Stimulated activated CD4-positive, alpha-beta T cell treated with anti-CD3 and anti-CD28 coated beads, Interleukin-4, amount 100 ng/mL, for 24 hours (primary cell): ENCODE data around the gene IPP.
"Not testable (repeated sequence)": the region's sequence is repeated elsewhere in the genome, so short reads cannot be mapped to it uniquely, and the experiment has no call there.

Experiments used
- DNase-seq: peaks from one replicate; pipeline ENCODE4 v3.0.0-alpha.2; 2020

IPP gene

DNA sequence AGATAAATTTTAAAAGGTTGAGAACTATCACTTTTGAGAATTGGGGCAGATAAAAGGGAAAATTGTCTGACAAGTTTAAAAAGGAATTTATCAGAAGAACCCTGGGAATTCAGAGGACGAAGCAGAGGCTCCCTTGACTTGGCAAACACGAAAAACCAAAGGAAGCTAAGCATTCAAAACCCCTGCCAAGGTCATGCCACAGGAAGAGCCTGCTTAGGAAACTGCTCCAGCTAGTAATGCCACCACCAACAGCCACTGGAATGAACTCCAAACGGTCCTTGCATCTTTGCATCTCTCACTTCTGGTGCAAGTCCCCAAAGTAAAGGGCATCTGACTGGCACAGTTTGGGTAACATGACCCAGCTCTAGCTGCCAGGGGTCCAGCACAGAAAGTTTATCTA is 71.3 kb downstream of the IPP start:
- DNase-seq = no peak

DNA sequence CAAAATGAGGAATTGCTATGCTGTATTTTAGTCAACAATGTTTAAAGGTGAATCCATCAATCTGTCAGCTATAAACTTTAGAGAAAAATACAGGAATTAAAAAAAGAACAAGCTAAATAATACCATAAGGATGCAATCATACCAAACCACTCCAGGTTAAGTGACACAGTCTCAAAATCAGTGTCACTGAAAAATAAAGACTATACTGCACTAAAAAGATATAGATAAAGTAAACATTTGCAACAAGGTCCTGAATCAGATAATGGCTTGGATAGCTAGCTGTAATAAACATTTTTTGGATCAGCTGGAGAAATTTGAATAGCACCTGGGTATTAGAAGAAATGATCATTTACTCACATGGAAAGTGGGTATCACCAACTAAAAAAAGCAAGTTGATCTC is 72.0 kb downstream of the IPP start:
- DNase-seq = no peak

DNA sequence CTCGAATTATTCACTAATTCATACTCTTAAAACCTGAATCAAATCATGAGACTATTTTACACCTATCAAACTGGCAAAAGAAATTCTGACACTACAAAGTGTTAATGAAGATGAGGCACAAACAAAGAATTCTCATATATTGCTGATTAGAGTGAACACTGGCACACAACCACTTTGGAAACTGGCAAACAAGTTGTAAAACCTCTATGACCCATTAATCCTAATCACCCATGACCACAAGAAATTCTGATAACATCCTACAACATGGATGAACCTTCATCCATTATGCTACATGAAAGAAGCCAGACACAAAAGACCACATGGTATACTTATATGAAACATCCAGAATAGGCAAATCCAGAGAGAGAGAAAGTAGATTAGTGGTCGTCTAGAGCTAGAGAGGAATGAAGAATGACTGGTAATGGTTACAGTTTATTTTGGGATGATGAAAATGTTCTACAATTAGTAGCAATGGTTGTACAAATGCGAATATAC is 72.7 kb downstream of the IPP start:
- DNase-seq = no peak

DNA sequence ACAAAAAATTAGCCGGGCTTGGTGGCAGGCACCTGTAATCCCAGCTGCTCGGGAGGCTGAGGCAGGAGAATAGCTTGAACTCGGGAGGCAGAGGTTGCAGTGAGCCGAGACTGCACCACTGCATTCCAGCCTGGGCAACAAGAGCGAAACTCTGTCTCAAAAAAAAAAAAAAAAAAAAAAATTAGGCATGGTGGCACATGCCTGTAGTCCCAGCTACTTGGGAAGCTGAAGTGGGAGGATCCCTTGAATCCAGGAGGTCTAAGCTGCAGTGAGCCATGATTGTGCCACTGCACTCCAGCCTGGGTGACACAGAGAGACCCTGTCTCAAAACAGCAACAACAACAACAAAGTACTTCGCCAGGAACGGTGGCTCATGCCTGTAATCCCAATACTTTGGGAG is 73.9 kb downstream of the IPP start:
- DNase-seq = not testable (repeated sequence)

DNA sequence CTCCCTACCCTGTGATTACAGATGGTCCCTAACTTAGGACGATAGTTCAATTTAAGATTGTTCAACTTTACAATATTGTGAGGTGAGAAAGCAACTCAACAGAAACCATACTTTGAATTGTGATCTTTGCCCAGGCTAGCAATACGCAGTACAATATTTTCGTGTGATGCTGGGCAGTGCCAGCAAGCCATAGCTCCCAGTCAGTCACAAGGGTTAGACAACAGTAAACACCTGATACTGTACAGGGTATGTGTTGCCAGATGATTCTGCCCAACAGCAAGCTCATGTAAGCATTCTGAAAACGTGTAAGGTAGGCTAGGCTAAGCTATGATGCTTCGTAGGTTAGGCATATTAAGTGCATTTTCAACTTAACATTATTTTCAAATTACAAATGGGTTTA is 76.0 kb downstream of the IPP start:
- DNase-seq = no peak

DNA sequence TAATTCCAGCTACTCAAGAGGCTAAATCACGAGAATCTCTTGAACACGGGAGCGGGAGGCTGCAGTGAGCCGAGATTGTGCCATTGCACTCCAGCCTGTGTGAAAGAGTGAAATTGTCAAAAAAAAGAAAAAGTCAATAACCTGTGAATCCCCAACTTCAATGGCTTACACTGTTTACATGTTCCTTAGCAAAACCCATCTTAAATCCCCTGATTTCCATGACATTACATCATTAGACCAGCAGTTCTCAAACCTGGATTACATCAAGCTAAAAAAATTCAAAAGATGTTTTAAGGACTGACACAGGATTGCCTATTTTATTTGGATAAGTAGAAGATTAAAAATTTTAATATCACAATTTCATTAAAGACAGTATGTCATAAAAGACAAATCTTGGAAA is 76.5 kb downstream of the IPP start:
- no peak for DNase-seq

DNA sequence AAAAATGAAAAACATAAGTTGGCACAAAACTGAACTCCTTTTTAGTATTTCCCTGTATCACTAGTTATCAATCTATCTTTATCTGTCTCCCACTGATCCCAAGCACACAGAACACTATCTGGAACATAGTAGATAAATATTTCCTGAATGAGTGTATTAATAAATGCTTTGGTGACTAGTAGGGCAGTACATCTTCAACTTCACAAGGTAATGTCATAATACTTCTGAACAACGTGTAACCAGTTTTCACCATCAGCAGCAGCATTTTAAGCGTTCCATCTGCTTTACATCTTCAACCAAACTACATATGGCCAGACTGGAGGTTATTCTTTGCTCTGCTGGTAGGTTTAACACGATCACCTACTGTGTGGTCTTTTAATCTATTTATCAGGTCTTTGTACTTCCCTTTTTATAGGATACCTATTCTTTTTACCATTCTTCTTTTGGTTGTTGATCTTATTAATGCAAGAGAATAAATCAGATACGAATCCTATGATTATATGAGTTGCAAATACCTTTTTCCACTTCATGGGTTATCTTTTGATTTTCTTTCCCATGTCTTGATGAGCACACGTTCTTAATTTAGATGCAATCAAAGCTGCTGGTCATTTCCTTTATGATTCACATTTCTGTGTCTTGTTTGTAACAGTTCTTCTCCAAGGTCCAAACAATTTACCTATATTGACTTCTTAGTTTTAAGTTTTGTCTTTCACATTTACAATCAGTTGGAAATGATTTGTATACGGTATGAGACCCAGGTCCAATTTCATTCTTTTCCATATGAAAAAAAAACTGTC is 80.4 kb downstream of the IPP start:
- no peak for DNase-seq

DNA sequence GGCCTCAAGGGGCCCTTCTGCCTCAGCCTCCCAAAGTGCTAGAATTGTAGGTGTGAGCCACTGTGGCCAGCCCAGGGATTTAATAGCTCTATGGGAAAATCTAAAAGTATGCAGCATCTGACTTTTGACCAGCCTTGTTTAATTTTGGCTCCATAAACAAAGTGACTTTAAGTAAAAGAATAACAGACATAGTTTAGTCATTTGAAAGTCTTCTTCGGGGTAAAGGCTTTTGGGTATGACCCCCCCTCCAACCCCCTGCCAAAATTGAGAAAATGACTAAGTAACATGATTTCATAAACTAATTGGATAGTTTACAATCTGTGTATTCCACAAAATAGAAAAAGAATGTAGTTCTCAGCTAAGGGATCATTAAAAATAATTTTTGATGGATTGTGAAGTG is 81.1 kb downstream of the IPP start:
- DNase-seq = no peak

DNA sequence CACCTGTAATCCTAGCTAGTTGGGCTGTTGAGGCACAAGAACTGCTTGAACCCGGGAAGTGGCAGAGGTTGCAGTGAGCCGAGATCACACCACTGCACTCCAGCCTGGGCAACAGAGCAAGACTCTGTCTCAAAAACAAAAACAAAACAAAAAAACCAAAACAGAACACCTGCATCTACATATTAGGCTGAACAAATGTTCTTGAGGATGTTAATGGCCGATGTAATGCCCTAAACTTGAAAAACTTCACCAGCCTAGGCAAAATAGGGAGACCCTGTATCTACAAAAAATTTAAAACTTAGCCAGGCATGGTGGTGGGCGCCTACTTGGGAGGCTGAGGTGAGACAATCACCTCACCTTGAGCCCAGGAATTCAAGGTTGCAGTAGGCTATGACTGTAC is 81.9 kb downstream of the IPP start:
- no peak for DNase-seq

DNA sequence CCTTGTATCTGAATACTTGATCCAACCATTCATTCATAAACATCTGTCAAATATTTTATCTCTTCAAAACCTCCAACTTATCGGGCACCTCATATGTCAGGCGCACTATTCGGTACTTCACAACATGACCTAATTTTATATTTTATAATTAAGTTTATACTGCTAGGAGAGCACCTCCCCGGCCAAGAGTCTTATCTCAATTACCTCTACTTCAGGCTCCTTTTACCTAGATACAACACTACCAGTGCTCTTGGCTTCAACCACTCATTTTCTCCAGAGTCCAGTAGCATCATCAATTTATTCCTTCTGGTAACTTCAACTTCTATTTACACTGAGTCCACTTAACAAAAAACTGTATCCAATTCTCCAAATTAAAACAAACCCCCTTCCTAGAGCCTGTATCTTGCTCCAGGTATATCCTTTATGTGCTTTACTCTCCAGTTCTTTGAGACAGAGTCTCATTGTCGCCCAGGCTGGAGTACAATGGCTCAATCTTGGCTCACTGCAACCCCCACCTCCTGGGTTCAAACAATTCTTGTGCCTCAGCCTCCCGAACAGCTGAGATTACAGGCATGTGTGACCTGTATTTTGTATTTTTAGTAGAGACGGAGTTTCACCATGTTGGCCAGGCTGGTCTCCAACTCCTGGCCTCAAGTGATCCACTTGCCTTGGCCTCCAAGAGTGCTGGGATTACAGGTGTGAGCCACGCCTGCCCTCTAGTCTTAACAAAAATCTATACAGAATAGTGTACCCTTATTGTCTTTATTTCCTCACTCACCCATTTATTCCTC is 82.9 kb downstream of the IPP start:
- DNase-seq = no peak

DNA sequence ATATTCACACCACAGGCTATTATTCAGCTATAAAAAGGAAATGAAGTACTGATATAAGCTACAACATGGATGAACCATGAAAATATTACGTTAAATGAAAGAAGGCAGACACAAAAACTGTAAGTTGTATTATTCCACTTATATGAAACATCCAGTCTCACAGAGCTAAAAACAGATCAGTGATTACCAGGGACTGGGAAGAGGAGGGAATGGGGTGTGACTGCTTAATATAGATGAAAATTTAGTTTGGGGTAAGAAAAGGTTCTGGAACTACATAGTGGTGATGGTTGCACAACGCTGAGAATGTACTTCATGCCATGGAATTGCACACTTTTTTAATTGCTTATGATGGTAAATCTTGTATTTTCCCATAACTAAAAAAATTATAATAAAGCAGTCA is 83.6 kb downstream of the IPP start:
- no peak for DNase-seq

DNA sequence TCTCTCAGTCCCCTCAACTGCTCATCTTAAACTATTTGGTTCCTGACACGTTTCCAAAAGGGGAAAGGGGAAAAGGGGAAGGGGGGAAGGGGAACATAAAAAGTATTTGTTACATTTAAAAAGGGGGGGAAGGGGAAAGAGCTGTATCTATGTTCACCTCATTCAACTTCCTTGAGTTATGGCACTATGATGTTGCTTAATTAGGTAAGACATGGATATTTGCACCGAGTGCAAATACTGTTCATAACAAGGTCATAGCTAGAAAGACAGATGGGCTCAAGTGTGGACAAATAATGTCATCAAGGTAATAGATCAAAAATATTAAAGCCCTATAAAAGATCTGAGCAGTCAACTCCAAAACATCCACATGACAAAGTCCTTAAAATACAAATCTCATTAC is 90.1 kb downstream of the IPP start:
- DNase-seq = no peak

DNA sequence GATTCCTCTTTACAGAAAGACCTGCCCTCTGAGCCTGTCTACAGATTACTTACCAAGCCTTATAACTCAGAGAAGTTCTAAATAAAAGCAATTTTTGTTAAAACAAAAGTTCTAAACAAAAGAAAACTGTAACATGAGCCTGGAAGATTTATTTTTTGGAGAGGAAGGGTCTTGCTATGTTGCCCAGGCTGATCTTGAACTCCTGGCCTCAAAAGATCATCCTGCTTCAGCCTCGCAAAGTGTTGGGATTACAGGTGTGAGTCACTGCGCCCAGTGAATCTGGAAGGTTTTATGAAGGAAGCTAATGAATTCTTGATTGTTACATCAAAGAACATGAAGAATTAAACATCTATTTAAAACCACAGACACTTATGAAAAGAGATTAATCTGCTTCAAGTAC is 91.2 kb downstream of the IPP start:
- no peak for DNase-seq

DNA sequence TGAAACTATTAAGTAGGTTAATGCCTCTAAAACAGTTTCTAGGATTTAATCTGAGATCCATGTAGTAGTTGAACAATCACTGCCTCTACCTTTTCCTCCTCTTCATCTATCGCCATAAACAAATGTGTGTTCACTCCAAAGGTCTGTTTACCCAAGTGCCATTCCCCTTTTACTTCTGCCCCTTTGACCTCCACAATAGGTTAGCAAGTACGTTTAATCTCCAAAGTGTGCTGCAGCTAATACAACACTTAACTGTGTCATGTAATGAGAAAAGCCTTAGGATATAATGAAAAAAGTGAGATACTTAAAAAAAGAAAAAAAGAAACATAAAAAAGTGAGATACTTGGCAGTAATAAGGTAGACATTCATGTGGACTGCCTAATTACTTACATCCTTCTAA is 92.3 kb downstream of the IPP start:
- DNase-seq = no peak

DNA sequence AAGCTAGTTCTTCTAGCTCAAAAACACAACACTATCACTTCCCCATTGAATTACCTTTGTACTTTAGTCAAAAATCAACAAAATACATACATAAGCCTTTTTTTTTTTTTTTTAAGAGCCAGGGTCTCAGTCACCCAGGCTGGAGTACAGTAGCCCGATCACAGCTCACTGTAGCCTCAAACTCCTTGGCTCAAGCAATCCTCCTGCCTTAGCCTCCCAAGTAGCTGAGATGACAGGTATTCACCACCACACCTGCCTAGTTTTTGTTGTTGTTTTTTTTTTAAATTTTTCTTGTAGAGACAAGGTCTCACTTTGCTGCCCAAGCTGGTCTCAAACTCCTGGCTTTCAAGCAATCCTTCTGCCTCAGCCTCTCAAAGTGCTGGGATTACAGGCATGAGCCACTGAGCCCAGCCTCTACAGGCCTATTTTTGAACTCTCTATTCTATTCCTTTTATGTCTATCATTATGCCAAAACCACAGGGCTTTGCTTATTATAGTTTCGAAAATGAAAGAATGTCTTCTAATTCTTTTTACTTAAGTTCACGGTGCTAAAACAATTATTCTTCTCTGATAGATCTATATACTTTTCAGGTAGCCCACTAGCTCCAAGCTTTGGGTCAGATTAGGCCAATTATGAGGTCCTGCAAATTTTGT is 93.8 kb downstream of the IPP start:
- no peak for DNase-seq

DNA sequence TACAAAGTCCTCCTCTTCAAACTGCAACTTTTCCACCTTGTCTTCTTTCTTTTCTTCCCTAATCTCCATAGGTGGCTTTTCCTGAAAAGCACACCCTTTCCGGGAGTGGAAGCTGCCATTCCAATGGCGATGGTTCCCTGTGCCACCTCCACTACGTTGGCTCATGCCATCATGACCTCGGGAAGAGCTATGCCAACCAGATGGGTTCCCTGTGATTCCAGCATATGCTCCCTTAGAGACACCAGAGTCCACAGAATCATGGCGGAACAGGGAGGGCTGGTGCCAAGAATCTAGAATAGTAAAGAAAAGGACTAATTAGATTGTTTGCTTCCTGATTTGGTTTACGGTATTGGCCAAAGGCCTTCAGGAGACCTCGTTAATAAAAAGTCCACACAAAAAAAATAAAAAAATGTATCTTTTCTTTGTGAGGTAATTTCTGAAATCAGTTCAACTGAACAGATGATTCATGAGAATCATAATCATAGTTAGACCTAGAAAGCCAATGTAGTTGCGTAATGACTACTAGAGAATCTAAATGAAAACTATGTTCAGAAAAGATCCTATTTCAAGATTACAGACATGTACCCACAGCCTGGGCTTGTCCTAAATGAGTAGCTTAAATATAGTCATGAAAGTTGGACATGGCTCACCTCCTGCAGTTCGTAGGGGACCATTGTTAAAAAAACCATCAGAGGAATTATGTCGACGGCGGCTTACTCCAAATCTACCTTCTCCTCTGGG is 95.7 kb downstream of the IPP start:
- DNase-seq = no peak
